Measurements from ENCODE around the gene ARSB.

Gene ARSB

DNA sequence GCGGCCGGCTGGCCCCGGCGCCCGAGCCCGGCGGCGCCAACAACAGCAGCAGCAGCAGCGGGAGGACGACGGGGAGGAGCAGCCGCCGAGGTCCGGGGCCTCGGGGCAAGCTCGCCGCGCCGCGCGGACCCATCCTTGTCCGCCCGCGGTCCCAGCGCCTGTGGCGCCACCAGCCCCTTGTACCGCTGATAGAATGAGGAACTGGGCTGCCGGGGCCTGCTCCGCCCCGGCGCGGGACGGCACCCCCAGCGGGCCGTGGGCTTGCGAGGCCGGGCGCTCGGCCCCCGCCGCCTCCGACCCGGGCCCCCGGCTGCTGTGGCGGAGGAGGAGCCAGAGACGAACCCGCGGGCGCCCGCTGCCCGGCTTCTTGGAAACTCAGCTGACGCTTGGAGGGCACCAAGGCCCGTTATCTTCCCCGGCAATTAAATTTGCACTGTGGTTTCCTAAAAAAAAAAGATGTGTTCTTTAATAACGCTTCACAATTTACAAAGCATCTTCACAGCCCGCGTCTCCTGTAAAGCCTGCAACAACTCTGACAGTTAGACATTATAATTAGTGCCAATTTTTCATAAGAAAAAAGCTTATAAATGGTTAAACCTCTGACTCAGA lies at the start of gene ARSB:
Gene ARSB, minus strand, starts transcription at position 195 of the 609 bp plus-strand sequence. Its CDS starts 62 bp downstream, at position 133.
- Mint-ChIP-seq H3K9me3 (no peaks in the 10 kb centered on the region), H3K27ac (peak within 1 kb of the TSS; percentile 95 to 99 (median 99)), H3K4me1 (peaks cover 35% of the 10 kb centered on the region), H3K4me3 (peak within 1 kb of the TSS; percentile 90 to 95 (median 94)), H3K27me3 (ENCODE audit: low read depth) (peaks cover 4% of the 10 kb centered on the region), H3K36me3 (ENCODE audit: low read depth) (no peaks in the 10 kb centered on the region)
- no peak for TF ChIP-seq CTCF (IDR thresholded peaks at IDR 0.05; ENCODE audit: unreplicated experiment in 3 of 3)

- Mint-ChIP-seq H3K27me3 (ENCODE audit: low read depth) (no peaks in the 10 kb centered on the region), H3K4me3 (no peak overlapping the region), H3K9me3 (no peaks in the 10 kb centered on the region), H3K36me3 (ENCODE audit: low read depth) (no peaks in the 10 kb centered on the region), H3K4me1 (peaks cover 6% of the 10 kb centered on the region), H3K27ac (peak overlapping the region; percentile 62 to 99 (median 98))
- TF ChIP-seq CTCF (IDR thresholded peaks at IDR 0.05; ENCODE audit: unreplicated experiment in 3 of 3) = no peak
Observed at GRCh38 chr5:79032782-79033181, 47.7 kb upstream of the ARSB start.

DNA sequence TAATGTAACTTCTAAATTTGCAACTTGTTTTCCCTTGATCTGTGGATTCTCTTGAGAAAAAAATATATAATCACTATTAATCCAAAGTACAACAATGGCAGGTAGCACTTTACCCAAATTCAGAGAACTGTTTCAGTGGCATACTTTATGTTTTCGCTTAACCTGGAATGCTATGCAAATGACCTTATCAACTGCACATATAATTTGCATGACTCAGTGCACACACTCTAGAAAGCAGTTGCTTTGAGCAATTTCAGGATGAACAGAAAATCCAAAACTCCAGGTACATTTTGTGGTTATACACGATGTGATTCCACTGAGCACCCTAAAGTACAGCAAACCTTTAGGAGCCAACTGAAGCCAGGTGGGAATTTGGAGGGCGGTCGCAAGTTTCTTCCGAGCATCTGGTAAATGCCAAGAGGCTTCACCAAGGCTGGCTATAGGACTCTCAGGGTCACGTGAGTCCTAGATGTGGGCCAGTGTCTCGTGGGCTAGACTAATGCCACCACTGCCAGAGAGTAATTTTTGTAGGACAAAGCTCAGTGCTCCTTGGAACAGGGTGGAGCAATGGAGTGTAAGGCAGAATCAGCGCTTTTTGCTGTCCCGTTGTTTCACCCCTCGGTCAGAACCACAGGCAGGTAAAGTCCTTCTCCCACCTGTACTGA lies 47.1 kb upstream of the ARSB start:
- Mint-ChIP-seq H3K36me3 (ENCODE audit: low read depth) (no peaks in the 10 kb centered on the region), H3K27ac (peak overlapping the region; percentile 97 to 99 (median 98)), H3K9me3 (no peaks in the 10 kb centered on the region), H3K27me3 (ENCODE audit: low read depth) (peaks cover 2% of the 10 kb centered on the region), H3K4me3 (no peak overlapping the region), H3K4me1 (peaks cover 6% of the 10 kb centered on the region)
- no peak for TF ChIP-seq CTCF (IDR thresholded peaks at IDR 0.05; ENCODE audit: unreplicated experiment in 3 of 3)

- Mint-ChIP-seq H3K27me3 (ENCODE audit: low read depth) (peaks cover 5% of the 10 kb centered on the region), H3K36me3 (ENCODE audit: low read depth) (no peaks in the 10 kb centered on the region), H3K4me3 (peak overlapping the region in 2 of 3 experiments; percentile 24 to 48), H3K9me3 (no peaks in the 10 kb centered on the region), H3K4me1 (peaks cover 8% of the 10 kb centered on the region), H3K27ac (peak overlapping the region; percentile 97 to 99 (median 98))
- no peak for TF ChIP-seq CTCF (IDR thresholded peaks at IDR 0.05; ENCODE audit: unreplicated experiment in 3 of 3)
Observed at GRCh38 chr5:79031485-79031867, 46.4 kb upstream of the ARSB start.

DNA sequence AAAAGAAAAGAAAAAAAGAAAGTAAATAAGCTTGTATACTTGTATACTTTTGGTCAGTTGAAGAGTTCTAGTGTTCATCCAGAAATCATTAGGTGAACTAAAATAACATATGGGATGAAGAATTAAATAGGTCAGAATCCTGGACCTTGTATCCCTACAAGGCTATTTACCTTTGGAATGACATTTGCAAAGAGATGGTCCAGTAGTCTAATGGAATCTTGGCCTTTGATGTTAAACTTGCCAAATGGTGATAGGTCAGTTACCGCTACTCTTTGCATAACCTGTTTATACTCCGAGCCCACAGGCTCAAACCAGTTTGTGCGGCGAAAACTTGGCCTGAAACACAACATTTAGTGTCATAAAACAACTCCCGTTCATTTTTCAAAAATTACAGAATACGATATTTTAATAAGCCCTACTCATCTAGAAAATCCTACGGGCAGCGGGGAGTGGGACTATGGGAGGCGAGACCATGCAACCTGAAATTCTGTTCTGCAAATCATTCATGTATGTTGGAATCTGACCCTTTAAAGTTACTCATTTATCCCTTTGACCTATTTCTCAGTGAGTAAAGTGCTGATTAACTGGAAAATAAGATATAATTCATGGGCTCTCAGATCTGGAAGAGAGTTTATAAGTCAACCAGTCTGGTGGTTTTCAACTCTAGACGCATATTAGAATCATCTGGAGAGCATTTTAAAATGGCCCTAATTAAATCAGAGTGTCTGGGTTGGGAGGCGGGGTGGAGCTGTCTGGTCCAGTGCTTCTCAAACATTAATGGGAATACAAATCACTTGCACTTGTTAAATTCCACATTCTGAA lies 45.8 kb upstream of the ARSB start:
- Mint-ChIP-seq H3K4me3 (peak overlapping the region in 2 of 3 experiments; percentile 24 to 48), H3K27me3 (ENCODE audit: low read depth) (peaks cover 5% of the 10 kb centered on the region), H3K36me3 (ENCODE audit: low read depth) (no peaks in the 10 kb centered on the region), H3K9me3 (no peaks in the 10 kb centered on the region), H3K4me1 (peaks cover 14% of the 10 kb centered on the region), H3K27ac (peak overlapping the region; percentile 97 to 99 (median 98))
- no peak for TF ChIP-seq CTCF (IDR thresholded peaks at IDR 0.05; ENCODE audit: unreplicated experiment in 3 of 3)
